PC-9 (cell line): Measurements from ENCODE around the gene PPEF1. TPM values are rescaled to one million over a fixed set of nuclear protein-coding genes. Genes with fewer than 3 reads are reported as not detected.
"Not testable (repeated sequence)": the region's sequence is repeated elsewhere in the genome, so short reads cannot be mapped to it uniquely, and the experiment has no call there.

ENCODE experiments used
- BruUV-seq: library from RNA; stranded (reverse); fragments of 400-500 nt; replicated peaks from 2 replicates; lab custom pipeline; 2021; lab: Mats Ljungman, UMichigan
- CTCF ChIA-PET: fragments of 300-600 bp; sonication (Branson Sonifier 250); formaldehyde crosslinking; loops from one replicate; lab custom pipeline; 2022; ENCODE audit warnings: antibody characterized with exemption; lab: Charles Lee
- POLR2A ChIA-PET: fragments of 300-600 bp; sonication (Branson Sonifier 250); formaldehyde crosslinking; loops from one replicate; lab custom pipeline; 2022; ENCODE audit warnings: antibody characterized with exemption; ENCODE audit not compliant: unreplicated experiment; lab: Charles Lee
- DNase-seq, 2 experiments: peaks; one replicate each; pipeline versions ENCODE4 v3.0.0 to v3.0.0-alpha.2; 2015 to 2022; ENCODE audit warnings: mixed read lengths in 1 of 2
- H2AFZ ChIP-seq: fragments of 200-600 bp; sonication (generic); 2 replicates; pipeline ENCODE4 v1.8.1; 2017; ENCODE audit warnings: antibody characterized with exemption
- H3F3A ChIP-seq: fragments of 200-600 bp; sonication (generic); 2 replicates; pipeline ENCODE4 v1.8.1; 2017; ENCODE audit warnings: antibody characterized with exemption, mild to moderate bottlenecking, low read depth; ENCODE audit not compliant: insufficient read depth
- H3K27ac ChIP-seq: fragments of 200-600 bp; sonication (generic); 2 replicates; pipeline ENCODE4 v1.6.1; 2016; ENCODE audit warnings: mixed run types
- H3K27me3 ChIP-seq: fragments of 200-600 bp; sonication (generic); 2 replicates; pipeline ENCODE4 v1.6.1; 2016; ENCODE audit warnings: low read depth, mixed run types; ENCODE audit not compliant: insufficient read depth
- H3K36me3 ChIP-seq: fragments of 200-600 bp; sonication (generic); 2 replicates; pipeline ENCODE4 v1.6.1; 2016; ENCODE audit warnings: low read depth, mixed run types
- H3K4me1 ChIP-seq: fragments of 200-600 bp; sonication (generic); replicated peaks from 2 replicates; pipeline ENCODE4 v1.6.1; 2016; ENCODE audit warnings: mixed run types; ENCODE audit not compliant: insufficient read depth
- H3K4me2 ChIP-seq: fragments of 200-600 bp; sonication (generic); 2 replicates; pipeline ENCODE4 v1.6.1; 2017; ENCODE audit warnings: mixed run types
- H3K4me3 ChIP-seq: fragments of 200-600 bp; sonication (generic); 2 replicates; pipeline ENCODE4 v1.6.1; 2016; ENCODE audit warnings: mixed run types
- H3K79me2 ChIP-seq: fragments of 200-600 bp; sonication (generic); 2 replicates; pipeline ENCODE4 v1.6.1; 2017; ENCODE audit warnings: low read depth, mixed run types
- H3K9me2 ChIP-seq: fragments of 200-600 bp; sonication (generic); 2 replicates; pipeline ENCODE4 v1.8.1; 2017; ENCODE audit warnings: mild to moderate bottlenecking; ENCODE audit not compliant: insufficient read depth
- H3K9me3 ChIP-seq: fragments of 200-600 bp; sonication (generic); 2 replicates; pipeline ENCODE4 v1.8.1; 2016; ENCODE audit warnings: low read depth; ENCODE audit not compliant: insufficient read depth
- H4K20me1 ChIP-seq: fragments of 200-600 bp; sonication (generic); 2 replicates; pipeline ENCODE4 v1.8.1; 2017; ENCODE audit not compliant: insufficient read depth
- CTCF ChIP-seq: fragments of 200-600 bp; sonication (generic); conservative IDR thresholded peaks from 2 replicates; pipeline ENCODE4 v1.6.1; 2017; ENCODE audit warnings: mixed run types, antibody characterized with exemption, mild to moderate bottlenecking, moderate library complexity
- EZH2 ChIP-seq: fragments of 200-600 bp; sonication (generic); IDR thresholded peaks from 2 replicates; pipeline ENCODE4 v1.8.0; 2017; ENCODE audit warnings: antibody characterized with exemption, low read depth
- intact Hi-C: fragments of 100-400 bp; cut with micrococcal nuclease; formaldehyde crosslinking; loops from one replicate; pipeline ENCODE4 v1.10.0; 2022; ENCODE audit not compliant: unreplicated experiment
- total RNA-seq: library from RNA; stranded (reverse); gene quantifications from 2 replicates; pipeline ENCODE4 v1.2.3, GENCODE V29; 2021

The PPEF1 gene
- total RNA-seq, 1 experiment from 2014 or later = not detected

- no peak overlapping the region for H3K4me3 ChIP-seq
- no peak overlapping the region for H3K27ac ChIP-seq
- CTCF ChIA-PET = no interaction called here
- no peaks in the 10 kb centered on the region for H3K36me3 ChIP-seq
- no peaks in the 10 kb centered on the region for H3F3A ChIP-seq
- no peaks in the 10 kb centered on the region for H3K9me2 ChIP-seq
- TF ChIP-seq CTCF = no peak
- TF ChIP-seq EZH2 = no peak
- H3K27me3 ChIP-seq = no peaks in the 10 kb centered on the region
- intact Hi-C loops = no loop called here
- no peaks in the 10 kb centered on the region for H4K20me1 ChIP-seq
- POLR2A ChIA-PET = no interaction called here
- H3K4me2 ChIP-seq = no peak overlapping the region
- H3K4me1 ChIP-seq = no peaks in the 10 kb centered on the region
- H2AFZ ChIP-seq = no peak overlapping the region
- no peaks in the 10 kb centered on the region for H3K79me2 ChIP-seq
- DNase-seq = no peak
- H3K9me3 ChIP-seq = no peaks in the 10 kb centered on the region
- no TSS peak for BruUV-seq
Observed at GRCh38 chrX:18757956-18758932, 50.8 kb downstream of the PPEF1 start.

GRCh38 chrX:18761750-18762149 lies 54.3 kb downstream of the PPEF1 start:
- no peak for DNase-seq
- intact Hi-C loops = no loop called here

GRCh38 chrX:18763106-18763505 lies 55.7 kb downstream of the PPEF1 start:
- H3K27ac ChIP-seq, H3F3A ChIP-seq, intact Hi-C loops, H3K9me3 ChIP-seq, H3K79me2 ChIP-seq, BruUV-seq, H3K4me3 ChIP-seq, H3K27me3 ChIP-seq, H4K20me1 ChIP-seq, POLR2A ChIA-PET, H3K4me1 ChIP-seq, CTCF ChIA-PET, H3K9me2 ChIP-seq, H2AFZ ChIP-seq, H3K36me3 ChIP-seq, DNase-seq, H3K4me2 ChIP-seq: not testable (repeated sequence)

More at GRCh38 chrX:18761750-18762149, 54.3 kb downstream of the PPEF1 start:
- TF ChIP-seq CTCF (no peak), EZH2 (no peak)
- Histone ChIP-seq H3K79me2 (no peaks in the 10 kb centered on the region), H3K27me3 (no peaks in the 10 kb centered on the region), H2AFZ (no peak overlapping the region), H3K9me2 (no peaks in the 10 kb centered on the region), H3K4me2 (no peak overlapping the region), H3K9me3 (no peaks in the 10 kb centered on the region), H3K36me3 (no peaks in the 10 kb centered on the region), H3K4me1 (no peaks in the 10 kb centered on the region), H3K27ac (no peak overlapping the region), H4K20me1 (no peaks in the 10 kb centered on the region), H3F3A (no peaks in the 10 kb centered on the region), H3K4me3 (no peak overlapping the region)
- CTCF ChIA-PET = no interaction called here
- POLR2A ChIA-PET = no interaction called here
- no TSS peak for BruUV-seq
